ENCODE results near the gene CCDC85A.

DNA sequence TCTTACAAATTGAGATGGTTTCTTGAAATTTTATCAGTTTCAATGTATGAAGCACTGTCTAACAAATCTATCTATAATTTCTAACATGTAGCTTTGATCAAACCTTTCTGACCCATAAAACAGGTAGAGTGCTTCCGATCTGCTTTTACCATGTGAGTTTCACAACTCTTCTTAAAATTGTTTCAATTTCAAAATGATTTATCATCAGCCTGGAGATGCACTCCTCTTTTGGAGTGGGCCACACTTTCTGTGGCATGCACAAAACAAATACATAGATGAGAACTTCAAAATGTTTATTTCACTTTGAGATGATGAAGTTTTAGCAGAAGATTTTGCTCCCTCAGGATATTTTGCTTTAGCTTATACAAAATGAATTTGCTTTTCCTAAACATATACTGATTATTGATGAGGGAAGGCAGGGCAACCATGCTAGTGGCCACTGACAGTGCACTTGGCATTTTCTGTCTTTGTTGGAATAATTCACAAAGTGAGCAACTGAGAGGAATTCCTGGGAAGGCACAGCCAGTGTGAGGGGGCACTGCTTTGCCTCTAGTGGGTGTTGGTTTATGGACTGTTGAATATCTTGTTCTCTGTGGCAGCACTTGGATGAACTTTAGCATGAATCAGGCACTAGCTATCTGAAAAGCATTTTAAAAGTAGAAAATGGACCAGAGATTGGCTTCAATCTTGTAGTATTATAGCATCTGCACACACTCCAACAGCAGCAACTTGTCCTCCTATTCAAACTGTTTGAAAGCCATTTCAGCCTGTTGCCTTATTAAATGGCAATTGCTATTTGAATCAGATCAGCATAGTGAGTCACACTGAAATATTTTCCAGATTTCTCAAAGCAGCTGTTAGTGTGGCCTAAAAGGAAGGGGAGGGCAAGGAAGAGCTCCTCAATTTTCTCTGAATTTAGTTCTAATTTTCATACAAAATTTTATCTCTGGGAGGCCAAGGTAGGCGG lies 193.2 kb downstream of the CCDC85A start:
- TF ChIP-seq, protein P1, sequence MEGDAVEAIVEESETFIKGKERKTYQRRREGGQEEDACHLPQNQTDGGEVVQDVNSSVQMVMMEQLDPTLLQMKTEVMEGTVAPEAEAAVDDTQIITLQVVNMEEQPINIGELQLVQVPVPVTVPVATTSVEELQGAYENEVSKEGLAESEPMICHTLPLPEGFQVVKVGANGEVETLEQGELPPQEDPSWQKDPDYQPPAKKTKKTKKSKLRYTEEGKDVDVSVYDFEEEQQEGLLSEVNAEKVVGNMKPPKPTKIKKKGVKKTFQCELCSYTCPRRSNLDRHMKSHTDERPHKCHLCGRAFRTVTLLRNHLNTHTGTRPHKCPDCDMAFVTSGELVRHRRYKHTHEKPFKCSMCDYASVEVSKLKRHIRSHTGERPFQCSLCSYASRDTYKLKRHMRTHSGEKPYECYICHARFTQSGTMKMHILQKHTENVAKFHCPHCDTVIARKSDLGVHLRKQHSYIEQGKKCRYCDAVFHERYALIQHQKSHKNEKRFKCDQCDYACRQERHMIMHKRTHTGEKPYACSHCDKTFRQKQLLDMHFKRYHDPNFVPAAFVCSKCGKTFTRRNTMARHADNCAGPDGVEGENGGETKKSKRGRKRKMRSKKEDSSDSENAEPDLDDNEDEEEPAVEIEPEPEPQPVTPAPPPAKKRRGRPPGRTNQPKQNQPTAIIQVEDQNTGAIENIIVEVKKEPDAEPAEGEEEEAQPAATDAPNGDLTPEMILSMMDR (IDR thresholded peaks at IDR 0.05; ENCODE audit: poor library complexity), result no peak
- no peak for TF ChIP-seq EZH2phosphoT487 (IDR thresholded peaks at IDR 0.05; ENCODE audit: low read depth, severe bottlenecking, unreplicated experiment)
- TF ChIP-seq EZH2 (IDR thresholded peaks at IDR 0.05; ENCODE audit: borderline replicate concordance), result no peak
